WTC11 (cell line): ENCODE results near the gene MYO7B. TPM values are rescaled to one million over a fixed set of nuclear protein-coding genes. Genes with fewer than 3 reads are reported as not detected.

Experiments
- ATAC-seq: fragments of 200-7000 bp; cut with Tn5 transposase; 2 replicates; pipeline ENCODE4 v1.10.0; 2021; ENCODE audit warnings: mild to moderate bottlenecking, moderate library complexity
- CTCF ChIA-PET: fragments of 300-600 bp; sonication (Branson Sonifier 250); formaldehyde crosslinking; loops from one replicate; lab custom pipeline; 2021; ENCODE audit warnings: antibody characterized with exemption; lab: Charles Lee
- POLR2A ChIA-PET: fragments of 350-600 bp; sonication (Branson Sonifier 250); formaldehyde crosslinking; loops from one replicate; lab custom pipeline; 2021; ENCODE audit warnings: antibody characterized with exemption; lab: Charles Lee
- DNase-seq: peaks from one replicate; pipeline ENCODE4 v3.0.0; 2021; ENCODE audit warnings: low spot score
- H3K27ac Mint-ChIP-seq: 2 replicates; pipeline ENCODE4 v1.8.0; 2021; ENCODE audit warnings: mixed read lengths
- H3K27me3 Mint-ChIP-seq: 2 replicates; pipeline ENCODE4 v1.8.0; 2021; ENCODE audit warnings: low read depth, mild to moderate bottlenecking, moderate library complexity, mixed read lengths
- H3K36me3 Mint-ChIP-seq: 2 replicates; pipeline ENCODE4 v1.8.0; 2021; ENCODE audit warnings: mixed read lengths
- H3K4me1 Mint-ChIP-seq: 2 replicates; pipeline ENCODE4 v1.8.0; 2022; ENCODE audit warnings: mixed read lengths
- H3K4me3 Mint-ChIP-seq: 2 replicates; pipeline ENCODE4 v1.8.0; 2021; ENCODE audit warnings: mild to moderate bottlenecking, moderate library complexity, mixed read lengths
- H3K9me3 Mint-ChIP-seq: 2 replicates; pipeline ENCODE4 v1.8.0; 2021; ENCODE audit warnings: mixed read lengths
- ARID4B ChIP-seq: sonication (generic); formaldehyde crosslinking; IDR thresholded peaks from 2 replicates; pipeline ENCODE4 v1.8.0; 2023; ENCODE audit warnings: missing genetic modification reagents, mild to moderate bottlenecking, borderline replicate concordance
- CREB1 ChIP-seq: sonication (generic); formaldehyde crosslinking; IDR thresholded peaks from 2 replicates; pipeline ENCODE4 v1.8.0; 2023; ENCODE audit warnings: mild to moderate bottlenecking, missing genetic modification reagents
- E2F1 ChIP-seq: sonication (generic); formaldehyde crosslinking; IDR thresholded peaks from 2 replicates; pipeline ENCODE4 v1.8.0; 2022; ENCODE audit warnings: mild to moderate bottlenecking, missing genetic modification reagents
- GRHL2 ChIP-seq: fragments of 250-450 bp; sonication (Bioruptor Pico); IDR thresholded peaks from 2 replicates; pipeline ENCODE4 v1.8.0; 2022; ENCODE audit warnings: mild to moderate bottlenecking, moderate library complexity; ENCODE audit not compliant: insufficient replicate concordance, severe bottlenecking
- IRF2 ChIP-seq: sonication (generic); formaldehyde crosslinking; IDR thresholded peaks from 2 replicates; pipeline ENCODE4 v1.8.0; 2022; ENCODE audit warnings: low read depth, missing genetic modification reagents, borderline replicate concordance
- JAZF1 ChIP-seq: fragments of 250-450 bp; sonication (Bioruptor Pico); IDR thresholded peaks from 2 replicates; pipeline ENCODE4 v1.9.0; 2021; ENCODE audit warnings: moderate library complexity, mild to moderate bottlenecking, inconsistent platforms
- NR1H2 ChIP-seq: sonication (generic); formaldehyde crosslinking; IDR thresholded peaks from 2 replicates; pipeline ENCODE4 v1.9.0; 2021; ENCODE audit warnings: mild to moderate bottlenecking, moderate library complexity, missing genetic modification reagents
- RELA ChIP-seq: sonication (generic); formaldehyde crosslinking; IDR thresholded peaks from 2 replicates; pipeline ENCODE4 v1.8.1; 2022; ENCODE audit warnings: missing genetic modification reagents, mild to moderate bottlenecking, borderline replicate concordance
- SMAD3 ChIP-seq: sonication (generic); formaldehyde crosslinking; IDR thresholded peaks from 2 replicates; pipeline ENCODE4 v1.8.0; 2022; ENCODE audit warnings: missing genetic modification reagents, mild to moderate bottlenecking, borderline replicate concordance
- SP1 ChIP-seq: sonication (generic); formaldehyde crosslinking; conservative IDR thresholded peaks from 2 replicates; pipeline ENCODE4 v1.8.1; 2022; ENCODE audit warnings: missing genetic modification reagents
- ZNF121 ChIP-seq: sonication (generic); formaldehyde crosslinking; IDR thresholded peaks from 2 replicates; pipeline ENCODE4 v1.8.0; 2023; ENCODE audit warnings: missing genetic modification reagents
- ZNF138 ChIP-seq: sonication (generic); formaldehyde crosslinking; conservative IDR thresholded peaks from 2 replicates; pipeline ENCODE4 v1.8.1; 2022; ENCODE audit warnings: mild to moderate bottlenecking, moderate library complexity, missing genetic modification reagents
- ZNF317 ChIP-seq: sonication (generic); formaldehyde crosslinking; IDR thresholded peaks from 2 replicates; pipeline ENCODE4 v1.8.1; 2023; ENCODE audit warnings: low read depth, mild to moderate bottlenecking, moderate library complexity, missing genetic modification reagents, borderline replicate concordance
- total RNA-seq: library from RNA; stranded (reverse); gene quantifications from 3 replicates; pipeline ENCODE4 v1.2.3, GENCODE V29; 2021
- TF ChIP-seq, protein P1 (sequence below): sonication (generic); formaldehyde crosslinking; IDR thresholded peaks from 2 replicates; pipeline ENCODE4 v1.8.1; 2023; ENCODE audit warnings: mild to moderate bottlenecking, missing genetic modification reagents
- TF ChIP-seq, protein P2 (sequence below): sonication (generic); formaldehyde crosslinking; IDR thresholded peaks from 2 replicates; pipeline ENCODE4 v1.8.0; 2022; ENCODE audit warnings: missing genetic modification reagents
- TF ChIP-seq, protein P3 (sequence below): sonication (generic); formaldehyde crosslinking; IDR thresholded peaks from 2 replicates; pipeline ENCODE4 v1.8.1; 2022; ENCODE audit warnings: mild to moderate bottlenecking, missing genetic modification reagents, moderate library complexity, borderline replicate concordance
- TF ChIP-seq, protein P4 (sequence below): sonication (generic); formaldehyde crosslinking; conservative IDR thresholded peaks from 2 replicates; pipeline ENCODE4 v1.8.1; 2023; ENCODE audit warnings: mild to moderate bottlenecking, low read depth, missing genetic modification reagents, moderate library complexity

Gene MYO7B
- total RNA-seq, 1 experiment from 2014 or later, result not detected

- TF ChIP-seq IRF2 (CRISPR knock-in tag), result no peak
- TF ChIP-seq, protein P1, sequence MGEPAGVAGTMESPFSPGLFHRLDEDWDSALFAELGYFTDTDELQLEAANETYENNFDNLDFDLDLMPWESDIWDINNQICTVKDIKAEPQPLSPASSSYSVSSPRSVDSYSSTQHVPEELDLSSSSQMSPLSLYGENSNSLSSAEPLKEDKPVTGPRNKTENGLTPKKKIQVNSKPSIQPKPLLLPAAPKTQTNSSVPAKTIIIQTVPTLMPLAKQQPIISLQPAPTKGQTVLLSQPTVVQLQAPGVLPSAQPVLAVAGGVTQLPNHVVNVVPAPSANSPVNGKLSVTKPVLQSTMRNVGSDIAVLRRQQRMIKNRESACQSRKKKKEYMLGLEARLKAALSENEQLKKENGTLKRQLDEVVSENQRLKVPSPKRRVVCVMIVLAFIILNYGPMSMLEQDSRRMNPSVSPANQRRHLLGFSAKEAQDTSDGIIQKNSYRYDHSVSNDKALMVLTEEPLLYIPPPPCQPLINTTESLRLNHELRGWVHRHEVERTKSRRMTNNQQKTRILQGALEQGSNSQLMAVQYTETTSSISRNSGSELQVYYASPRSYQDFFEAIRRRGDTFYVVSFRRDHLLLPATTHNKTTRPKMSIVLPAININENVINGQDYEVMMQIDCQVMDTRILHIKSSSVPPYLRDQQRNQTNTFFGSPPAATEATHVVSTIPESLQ, result no peak
- TF ChIP-seq ZNF121 (CRISPR knock-in tag), result no peak
- TF ChIP-seq, all 79 proteins: peak for 0
These were observed 143.0 kb downstream of the MYO7B start (continued) for GRCh38 chr2:127678531-127678930.

DNA sequence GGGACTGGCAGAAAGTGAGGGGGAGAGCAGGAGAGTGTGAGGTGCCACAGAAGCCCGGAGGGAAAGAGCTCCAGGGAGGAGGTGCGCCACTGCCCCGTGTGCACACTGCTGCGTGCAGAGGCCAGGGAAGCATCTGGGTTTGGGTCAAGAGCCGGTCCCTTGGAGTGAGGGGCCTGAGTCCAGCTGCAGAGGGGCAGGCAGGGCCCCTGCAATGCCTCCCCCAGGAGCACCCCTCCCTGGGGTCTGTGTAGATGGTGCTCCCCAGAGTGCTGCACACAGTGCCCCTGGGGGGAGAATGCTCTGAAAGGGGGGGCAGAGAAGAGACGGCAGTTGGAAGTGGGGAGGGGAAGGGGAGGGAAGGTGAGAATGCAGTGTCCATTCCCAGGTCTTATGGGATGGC, 143.5 kb downstream of the MYO7B start:
- Mint-ChIP-seq H3K4me3 (no peak overlapping the region), H3K27ac (no peak overlapping the region), H3K27me3 (peaks cover 43% of the 10 kb centered on the region), H3K9me3 (no peaks in the 10 kb centered on the region), H3K4me1 (peaks cover 9% of the 10 kb centered on the region), H3K36me3 (no peaks in the 10 kb centered on the region)
- ATAC-seq (no peak), DNase-seq (no peak)
- TF ChIP-seq, protein P2, sequence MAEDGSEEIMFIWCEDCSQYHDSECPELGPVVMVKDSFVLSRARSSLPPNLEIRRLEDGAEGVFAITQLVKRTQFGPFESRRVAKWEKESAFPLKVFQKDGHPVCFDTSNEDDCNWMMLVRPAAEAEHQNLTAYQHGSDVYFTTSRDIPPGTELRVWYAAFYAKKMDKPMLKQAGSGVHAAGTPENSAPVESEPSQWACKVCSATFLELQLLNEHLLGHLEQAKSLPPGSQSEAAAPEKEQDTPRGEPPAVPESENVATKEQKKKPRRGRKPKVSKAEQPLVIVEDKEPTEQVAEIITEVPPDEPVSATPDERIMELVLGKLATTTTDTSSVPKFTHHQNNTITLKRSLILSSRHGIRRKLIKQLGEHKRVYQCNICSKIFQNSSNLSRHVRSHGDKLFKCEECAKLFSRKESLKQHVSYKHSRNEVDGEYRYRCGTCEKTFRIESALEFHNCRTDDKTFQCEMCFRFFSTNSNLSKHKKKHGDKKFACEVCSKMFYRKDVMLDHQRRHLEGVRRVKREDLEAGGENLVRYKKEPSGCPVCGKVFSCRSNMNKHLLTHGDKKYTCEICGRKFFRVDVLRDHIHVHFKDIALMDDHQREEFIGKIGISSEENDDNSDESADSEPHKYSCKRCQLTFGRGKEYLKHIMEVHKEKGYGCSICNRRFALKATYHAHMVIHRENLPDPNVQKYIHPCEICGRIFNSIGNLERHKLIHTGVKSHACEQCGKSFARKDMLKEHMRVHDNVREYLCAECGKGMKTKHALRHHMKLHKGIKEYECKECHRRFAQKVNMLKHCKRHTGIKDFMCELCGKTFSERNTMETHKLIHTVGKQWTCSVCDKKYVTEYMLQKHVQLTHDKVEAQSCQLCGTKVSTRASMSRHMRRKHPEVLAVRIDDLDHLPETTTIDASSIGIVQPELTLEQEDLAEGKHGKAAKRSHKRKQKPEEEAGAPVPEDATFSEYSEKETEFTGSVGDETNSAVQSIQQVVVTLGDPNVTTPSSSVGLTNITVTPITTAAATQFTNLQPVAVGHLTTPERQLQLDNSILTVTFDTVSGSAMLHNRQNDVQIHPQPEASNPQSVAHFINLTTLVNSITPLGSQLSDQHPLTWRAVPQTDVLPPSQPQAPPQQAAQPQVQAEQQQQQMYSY (CRISPR knock-in tag), result no peak
- TF ChIP-seq GRHL2 (CRISPR knock-in tag) (no peak), CREB1 (CRISPR knock-in tag) (no peak), ZNF317 (CRISPR knock-in tag) (no peak)
- CTCF ChIA-PET, result interaction anchor here (0.6 to 1.8 kb wide), 2 partner anchors 88 to 384 kb away, joined by 4 to 7 read pairs; no protein-coding TSS in a partner anchor
- POLR2A ChIA-PET, result no interaction called here

DNA sequence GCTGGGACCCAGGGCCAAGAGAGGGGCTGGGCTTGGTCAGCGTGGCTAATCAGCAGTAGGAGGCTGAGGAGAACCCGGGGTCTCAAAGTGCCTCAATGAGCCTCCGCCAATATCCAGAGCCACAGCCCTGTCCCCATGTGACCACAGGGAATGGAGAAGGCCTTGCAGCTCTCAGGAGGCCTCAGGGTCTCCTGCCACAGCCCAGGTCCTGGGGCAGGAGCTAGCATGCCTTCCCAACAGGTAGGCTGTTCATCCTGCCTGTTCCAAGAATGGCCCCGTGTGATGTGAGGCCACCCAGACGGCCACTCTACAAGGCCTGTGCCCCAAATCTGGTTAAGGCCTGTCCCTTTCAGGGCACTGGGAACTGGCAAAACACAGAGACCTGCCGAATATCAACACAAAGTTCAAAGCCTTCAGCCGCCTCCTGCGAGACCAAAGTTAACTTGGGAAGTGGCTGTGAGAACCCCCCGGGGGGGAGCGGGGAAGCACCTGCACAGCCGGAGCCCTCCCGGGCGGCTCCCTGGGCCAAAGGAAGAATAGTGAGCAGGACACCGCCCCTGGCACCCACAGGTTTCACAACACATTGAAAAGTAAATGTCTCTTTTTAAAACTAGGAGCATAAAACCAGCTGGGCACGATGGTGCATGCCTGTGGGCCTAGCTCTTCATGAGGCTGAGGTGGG, 144.3 kb downstream of the MYO7B start:
- peaks cover 6% of the 10 kb centered on the region for H3K4me1 Mint-ChIP-seq
- DNase-seq, result no peak
- ATAC-seq, result no peak
- peaks cover 35% of the 10 kb centered on the region for H3K27me3 Mint-ChIP-seq
- H3K4me3 Mint-ChIP-seq, result no peak overlapping the region
- H3K9me3 Mint-ChIP-seq, result no peaks in the 10 kb centered on the region
- H3K36me3 Mint-ChIP-seq, result no peaks in the 10 kb centered on the region
- no peak overlapping the region for H3K27ac Mint-ChIP-seq
- ChIA-PET CTCF (interaction anchor here (1.0 to 2.2 kb wide), 4 partner anchors 16 to 89 kb away, joined by 3 to 11 read pairs (median 8); no protein-coding TSS in a partner anchor), POLR2A (no interaction called here)
- TF ChIP-seq ARID4B (CRISPR knock-in tag) (no peak), E2F1 (no peak), JAZF1 (no peak), SMAD3 (no peak), SP1 (CRISPR knock-in tag) (no peak), RELA (CRISPR knock-in tag) (no peak), ZNF138 (no peak), NR1H2 (CRISPR knock-in tag) (no peak)
- TF ChIP-seq, protein P3, sequence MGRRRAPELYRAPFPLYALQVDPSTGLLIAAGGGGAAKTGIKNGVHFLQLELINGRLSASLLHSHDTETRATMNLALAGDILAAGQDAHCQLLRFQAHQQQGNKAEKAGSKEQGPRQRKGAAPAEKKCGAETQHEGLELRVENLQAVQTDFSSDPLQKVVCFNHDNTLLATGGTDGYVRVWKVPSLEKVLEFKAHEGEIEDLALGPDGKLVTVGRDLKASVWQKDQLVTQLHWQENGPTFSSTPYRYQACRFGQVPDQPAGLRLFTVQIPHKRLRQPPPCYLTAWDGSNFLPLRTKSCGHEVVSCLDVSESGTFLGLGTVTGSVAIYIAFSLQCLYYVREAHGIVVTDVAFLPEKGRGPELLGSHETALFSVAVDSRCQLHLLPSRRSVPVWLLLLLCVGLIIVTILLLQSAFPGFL (CRISPR knock-in tag), result no peak
- TF ChIP-seq, protein P4, sequence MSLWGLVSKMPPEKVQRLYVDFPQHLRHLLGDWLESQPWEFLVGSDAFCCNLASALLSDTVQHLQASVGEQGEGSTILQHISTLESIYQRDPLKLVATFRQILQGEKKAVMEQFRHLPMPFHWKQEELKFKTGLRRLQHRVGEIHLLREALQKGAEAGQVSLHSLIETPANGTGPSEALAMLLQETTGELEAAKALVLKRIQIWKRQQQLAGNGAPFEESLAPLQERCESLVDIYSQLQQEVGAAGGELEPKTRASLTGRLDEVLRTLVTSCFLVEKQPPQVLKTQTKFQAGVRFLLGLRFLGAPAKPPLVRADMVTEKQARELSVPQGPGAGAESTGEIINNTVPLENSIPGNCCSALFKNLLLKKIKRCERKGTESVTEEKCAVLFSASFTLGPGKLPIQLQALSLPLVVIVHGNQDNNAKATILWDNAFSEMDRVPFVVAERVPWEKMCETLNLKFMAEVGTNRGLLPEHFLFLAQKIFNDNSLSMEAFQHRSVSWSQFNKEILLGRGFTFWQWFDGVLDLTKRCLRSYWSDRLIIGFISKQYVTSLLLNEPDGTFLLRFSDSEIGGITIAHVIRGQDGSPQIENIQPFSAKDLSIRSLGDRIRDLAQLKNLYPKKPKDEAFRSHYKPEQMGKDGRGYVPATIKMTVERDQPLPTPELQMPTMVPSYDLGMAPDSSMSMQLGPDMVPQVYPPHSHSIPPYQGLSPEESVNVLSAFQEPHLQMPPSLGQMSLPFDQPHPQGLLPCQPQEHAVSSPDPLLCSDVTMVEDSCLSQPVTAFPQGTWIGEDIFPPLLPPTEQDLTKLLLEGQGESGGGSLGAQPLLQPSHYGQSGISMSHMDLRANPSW (CRISPR knock-in tag), result no peak
